HepG2 (cell line): ENCODE data around the gene TJP3. TPM values are rescaled to one million over a fixed set of nuclear protein-coding genes. Genes with fewer than 3 reads are reported as not detected.

Experiments
- ATF1 ChIP-seq: IDR thresholded peaks from 2 replicates; pipeline ENCODE4 v1.6.1; 2016; ENCODE audit warnings: mild to moderate bottlenecking, control low read depth
- ATRX ChIP-seq: sonication (generic); formaldehyde crosslinking; IDR thresholded peaks from 2 replicates; pipeline ENCODE4 v1.4.0; 2020; ENCODE audit warnings: missing genetic modification reagents, borderline replicate concordance
- BHLHE40 ChIP-seq: IDR thresholded peaks from 2 replicates; pipeline ENCODE4 v1.6.1; 2011; ENCODE audit warnings: low read length, improper control_type of control experiment
- CBX2 ChIP-seq, 2 experiments: fragments of 200-600 bp in 1 of 2; sonication (generic); formaldehyde crosslinking in 1 of 2; IDR thresholded peaks; 2 replicates each; pipeline versions ENCODE4 v1.7.0 to v1.8.1; 2018 to 2022; ENCODE audit warnings: low read depth in 2 of 2, low read length in 1 of 2, mild to moderate bottlenecking in 1 of 2, missing genetic modification reagents in 1 of 2
- CCAR2 ChIP-seq: fragments of 200-400 bp; formaldehyde crosslinking; optimal IDR thresholded peaks from 2 replicates; pipeline ENCODE3; 2018; ENCODE audit warnings: low read depth, mild to moderate bottlenecking, low read length, moderate library complexity
- CHCHD3 ChIP-seq: sonication (generic); formaldehyde crosslinking; IDR thresholded peaks from 2 replicates; pipeline ENCODE4 v1.8.0; 2022; ENCODE audit warnings: mild to moderate bottlenecking, missing genetic modification reagents, moderate library complexity
- FLYWCH1 ChIP-seq: sonication (generic); formaldehyde crosslinking; IDR thresholded peaks from 2 replicates; pipeline ENCODE4 v1.8.1; 2023; ENCODE audit warnings: mild to moderate bottlenecking, missing genetic modification reagents
- GTF2F1 ChIP-seq: fragments of 150-350 bp; IDR thresholded peaks from 2 replicates; pipeline ENCODE4 v1.6.1; 2014; ENCODE audit warnings: low read length
- KLF13 ChIP-seq: sonication (generic); formaldehyde crosslinking; IDR thresholded peaks from 2 replicates; pipeline ENCODE4 v1.4.0; 2020; ENCODE audit warnings: mild to moderate bottlenecking, missing genetic modification reagents
- KMT2A ChIP-seq: sonication (generic); formaldehyde crosslinking; IDR thresholded peaks from 2 replicates; pipeline ENCODE4 v1.4.0; 2020; ENCODE audit warnings: missing genetic modification reagents
- POLR2AphosphoS2 ChIP-seq: IDR thresholded peaks from 2 replicates; pipeline ENCODE4 v1.6.1; 2011; ENCODE audit warnings: low read depth, low read length, improper control_type of control experiment
- POLR2G ChIP-seq: fragments of 200-400 bp; formaldehyde crosslinking; IDR thresholded peaks from 2 replicates; pipeline ENCODE4 v1.6.1; 2018; ENCODE audit warnings: mild to moderate bottlenecking, low read depth, low read length, moderate library complexity
- SCMH1 ChIP-seq: sonication (generic); formaldehyde crosslinking; IDR thresholded peaks from 2 replicates; pipeline ENCODE4 v1.9.0; 2021; ENCODE audit warnings: missing genetic modification reagents, mild to moderate bottlenecking, borderline replicate concordance
- SMARCC2 ChIP-seq: fragments of 450-650 bp; IDR thresholded peaks from 2 replicates; pipeline ENCODE4 v1.6.1; 2017; ENCODE audit warnings: antibody characterized with exemption, mild to moderate bottlenecking
- SP1 ChIP-seq, 2 experiments: fragments of 450-650 bp in 1 of 2; sonication (generic) in 1 of 2; formaldehyde crosslinking in 1 of 2; IDR thresholded peaks; 2 replicates each; pipeline versions ENCODE4 v1.4.0 to v1.6.1; 2016 to 2020; ENCODE audit warnings: missing genetic modification reagents in 1 of 2
- SPEN ChIP-seq: sonication (generic); formaldehyde crosslinking; IDR thresholded peaks from 2 replicates; pipeline ENCODE4 v1.5.1; 2020; ENCODE audit warnings: low read depth, mild to moderate bottlenecking, missing genetic modification reagents
- STAT5B ChIP-seq: sonication (generic); formaldehyde crosslinking; IDR thresholded peaks from 2 replicates; pipeline ENCODE4 v1.4.0; 2020; ENCODE audit warnings: missing genetic modification reagents
- TEF ChIP-seq: sonication (generic); formaldehyde crosslinking; IDR thresholded peaks from 2 replicates; pipeline ENCODE4 v1.5.0; 2020; ENCODE audit warnings: missing genetic modification reagents
- TMF1 ChIP-seq: sonication (generic); formaldehyde crosslinking; IDR thresholded peaks from 2 replicates; pipeline ENCODE4 v1.8.1; 2022; ENCODE audit warnings: low read depth, missing genetic modification reagents
- UBTF ChIP-seq: sonication (generic); formaldehyde crosslinking; IDR thresholded peaks from 2 replicates; pipeline ENCODE4 v1.4.0; 2020; ENCODE audit warnings: mild to moderate bottlenecking, missing genetic modification reagents
- ZNF260 ChIP-seq: sonication (generic); formaldehyde crosslinking; IDR thresholded peaks from 2 replicates; pipeline ENCODE4 v1.4.0; 2020; ENCODE audit warnings: missing genetic modification reagents, low read depth, mild to moderate bottlenecking, borderline replicate concordance
- ZNF639 ChIP-seq: conservative IDR thresholded peaks from 2 replicates; pipeline ENCODE4 v1.6.1; 2018; ENCODE audit warnings: missing genetic modification reagents
- ZNF652 ChIP-seq: IDR thresholded peaks from 2 replicates; pipeline ENCODE4 v1.6.1; 2016; ENCODE audit warnings: low read depth, borderline replicate concordance
- ZNF746 ChIP-seq: sonication (generic); formaldehyde crosslinking; IDR thresholded peaks from 2 replicates; pipeline ENCODE4 v1.8.0; 2022; ENCODE audit warnings: mild to moderate bottlenecking, missing genetic modification reagents
- polyA plus RNA-seq, 8 experiments: library from polyadenylated mRNA; depleted of rRNA in 3 of 8; stranded (reverse) in 7 of 8; unstranded in 1 of 8; fragments of >200 nt; fragmentation: Illumina TruSeq in 4 of 8; extraction: Trizol in 4 of 8; gene quantifications; 2 replicates each; pipeline versions ENCODE4 v1.2.1 to v1.2.3, GENCODE V29; 2011 to 2016; ENCODE audit warnings: low read depth in 4 of 8, missing spikeins in 1 of 8, mixed read lengths in 1 of 8; ENCODE audit not compliant: insufficient read depth in 1 of 8
- total RNA-seq, 5 experiments: library from RNA; depleted of rRNA; stranded (reverse); fragments of >200 nt; fragmentation: Illumina TruSeq; extraction: Trizol; gene quantifications; 2 replicates each; pipeline ENCODE4 v1.2.3, GENCODE V29; 2016; ENCODE audit warnings: low read depth in 1 of 5

The TJP3 gene
- total and polyA plus RNA-seq, 2 of the 13 experiments (the other 11 are each of a cell fraction or from before 2014, with no cell fraction given) = 2.3 to 21.5 TPM

- TF ChIP-seq SPEN = 0 out of 2 replicates have a peak, but pooled peaks have one; percentile 56
- TF ChIP-seq TEF (CRISPR knock-in tag) = no peak
- no peak for TF ChIP-seq CHCHD3 (CRISPR knock-in tag)
- TF ChIP-seq FLYWCH1 (CRISPR knock-in tag) = no peak
- TF ChIP-seq KLF13 (CRISPR knock-in tag) = no peak
- TF ChIP-seq TMF1 (CRISPR knock-in tag) = no peak
- TF ChIP-seq STAT5B (CRISPR knock-in tag) = no peak
- no peak for TF ChIP-seq CCAR2
- TF ChIP-seq SCMH1 = no peak
- TF ChIP-seq ZNF639 (CRISPR knock-in tag) = no peak; the same call in 1 of the 2 replicates
- peak; percentile 83 for TF ChIP-seq BHLHE40
- no peak for TF ChIP-seq CBX2 (IDR thresholded peaks at IDR 0.05; ENCODE audit: low read depth, low read length)
- no peak for TF ChIP-seq CBX2 (CRISPR knock-in tag; IDR thresholded peaks at IDR 0.05; ENCODE audit: low read depth)
- no peak for TF ChIP-seq ATRX (CRISPR knock-in tag)
- TF ChIP-seq ZNF260 (CRISPR knock-in tag) = no peak
- no peak for TF ChIP-seq ZNF746 (CRISPR knock-in tag)
- no peak for TF ChIP-seq KMT2A (CRISPR knock-in tag)
- peak; percentile 82; the same call in 1 of the 2 replicates for TF ChIP-seq GTF2F1
- no peak for TF ChIP-seq SP1 (IDR thresholded peaks at IDR 0.05)
- TF ChIP-seq SP1 (CRISPR knock-in tag; IDR thresholded peaks at IDR 0.05) = no peak; the same call in 1 of the 2 replicates
- TF ChIP-seq ZNF652 = no peak
- peak; percentile 97 for TF ChIP-seq POLR2G
- TF ChIP-seq ATF1 (CRISPR knock-in tag) = peak; percentile 95
- TF ChIP-seq SMARCC2 = no peak
- TF ChIP-seq UBTF (CRISPR knock-in tag) = no peak
- peak; percentile 81; the same call in 1 of the 2 replicates for TF ChIP-seq POLR2AphosphoS2
Measured at GRCh38 chr19:3762501-3763459, 54.6 kb downstream of the TJP3 start, which contains the start of gene MRPL54 (continued).
